Chondrocyte (in vitro differentiated cells): Measurements from ENCODE around the gene ARHGAP26. TPM values are rescaled to one million over a fixed set of nuclear protein-coding genes. Genes with fewer than 3 reads are reported as not detected.

Source experiments
- DNase-seq: peaks from one replicate; pipeline ENCODE4 v3.0.0; 2021; ENCODE audit warnings: mixed read lengths, low spot score
- H3K27ac Mint-ChIP-seq: one replicate; pipeline ENCODE4 v1.8.0; 2021; ENCODE audit warnings: mild to moderate bottlenecking, moderate library complexity, mixed read lengths; ENCODE audit not compliant: unreplicated experiment
- H3K27me3 Mint-ChIP-seq: 2 replicates; pipeline ENCODE4 v1.8.0; 2021; ENCODE audit warnings: low read depth, mixed read lengths
- H3K36me3 Mint-ChIP-seq: 2 replicates; pipeline ENCODE4 v1.8.0; 2021; ENCODE audit warnings: low read depth, mixed read lengths
- H3K4me1 Mint-ChIP-seq: 2 replicates; pipeline ENCODE4 v1.8.0; 2021; ENCODE audit warnings: low read depth, mild to moderate bottlenecking, mixed read lengths
- H3K4me3 Mint-ChIP-seq: one replicate; pipeline ENCODE4 v1.8.0; 2021; ENCODE audit warnings: mild to moderate bottlenecking, moderate library complexity, mixed read lengths; ENCODE audit not compliant: unreplicated experiment
- H3K9me3 Mint-ChIP-seq: 2 replicates; pipeline ENCODE4 v1.8.0; 2021; ENCODE audit warnings: low read depth, mixed read lengths
- CTCF ChIP-seq: fragments of 200-600 bp; sonication (generic); IDR thresholded peaks from 2 replicates; pipeline ENCODE4 v1.5.0; 2021; ENCODE audit warnings: antibody characterized with exemption, mild to moderate bottlenecking, moderate library complexity
- total RNA-seq: library from RNA; stranded (reverse); gene quantifications from 3 replicates; pipeline ENCODE4 v1.2.1, GENCODE V29; 2021

ARHGAP26 gene
- total RNA-seq, 1 donor from 2014 or later: 16.4 TPM

GRCh38 chr5:143179126-143179740, 409.1 kb downstream of the ARHGAP26 start:
- TF ChIP-seq CTCF: no peak
- Mint-ChIP-seq H3K4me1 (peaks cover 43% of the 10 kb centered on the region), H3K27ac (no peak overlapping the region), H3K36me3 (peaks cover 2% of the 10 kb centered on the region), H3K27me3 (no peaks in the 10 kb centered on the region), H3K9me3 (no peaks in the 10 kb centered on the region), H3K4me3 (no peak overlapping the region)
- DNase-seq: no peak

- Mint-ChIP-seq H3K4me1 (peaks cover 37% of the 10 kb centered on the region), H3K27ac (no peak overlapping the region), H3K27me3 (no peaks in the 10 kb centered on the region), H3K4me3 (no peak overlapping the region), H3K36me3 (peaks cover 2% of the 10 kb centered on the region), H3K9me3 (no peaks in the 10 kb centered on the region)
- no peak for DNase-seq
- no peak for TF ChIP-seq CTCF
Measured at GRCh38 chr5:143180751-143181150, 410.6 kb downstream of the ARHGAP26 start.

- H3K36me3 Mint-ChIP-seq: peaks cover 2% of the 10 kb centered on the region
- no peaks in the 10 kb centered on the region for H3K9me3 Mint-ChIP-seq
- peaks cover 36% of the 10 kb centered on the region for H3K4me1 Mint-ChIP-seq
- no peak for TF ChIP-seq CTCF
- no peak overlapping the region for H3K4me3 Mint-ChIP-seq
- H3K27me3 Mint-ChIP-seq: no peaks in the 10 kb centered on the region
- no peak overlapping the region for H3K27ac Mint-ChIP-seq
- no peak for DNase-seq
Measured at GRCh38 chr5:143181173-143181572, 411.0 kb downstream of the ARHGAP26 start.

DNA sequence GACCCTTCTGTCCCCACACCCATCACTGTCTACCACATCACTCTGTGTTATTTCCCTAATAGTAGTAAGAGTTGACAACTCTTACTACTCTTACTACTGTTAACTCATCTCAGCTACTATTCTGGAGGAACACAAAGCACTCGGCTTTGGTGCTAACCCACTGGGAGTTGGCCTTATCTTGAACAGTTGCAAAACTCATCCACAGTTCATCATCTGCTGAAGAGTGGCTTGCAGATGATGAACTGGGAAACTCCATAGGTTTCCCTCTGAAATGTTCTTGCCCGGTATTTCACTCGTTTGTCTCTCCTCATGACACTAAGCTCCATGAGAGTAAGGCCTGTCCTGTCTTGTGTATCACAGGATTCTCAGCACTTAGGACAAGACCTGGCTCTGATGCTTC, 411.9 kb downstream of the ARHGAP26 start:
- H3K27ac Mint-ChIP-seq: no peak overlapping the region

More for the DNA sequence above, 411.9 kb downstream of the ARHGAP26 start:
- no peak for TF ChIP-seq CTCF
- Mint-ChIP-seq H3K27me3 (no peaks in the 10 kb centered on the region), H3K36me3 (peaks cover 2% of the 10 kb centered on the region), H3K9me3 (no peaks in the 10 kb centered on the region), H3K4me3 (no peak overlapping the region), H3K4me1 (peaks cover 31% of the 10 kb centered on the region)
- DNase-seq: no peak
